Stomach (tissue), 9 donors: ENCODE data around the gene PRKG1. TPM values are rescaled to one million over a fixed set of nuclear protein-coding genes. Genes with fewer than 3 reads are reported as not detected.

Source experiments
- DNase-seq, 2 donors: peaks; one replicate each; pipeline versions ENCODE4 v3.0.0 to v3.0.0-alpha.2; 2013 to 2019
- H3K27ac ChIP-seq, 5 donors: fragments of 200-600 bp in 4 of 5; sonication (generic) in 4 of 5; one replicate each; pipeline ENCODE4 v1.5.1; 2013 to 2019; ENCODE audit warnings: mild to moderate bottlenecking in 1 of 5, moderate library complexity in 1 of 5
- H3K27me3 ChIP-seq, 3 donors: fragments of 200-600 bp; sonication (generic); one replicate each; pipeline ENCODE4 v1.5.1; 2017 to 2019; ENCODE audit warnings: mixed run types in 1 of 3
- H3K36me3 ChIP-seq, 4 donors: fragments of 200-600 bp; sonication (generic); 1 replicate in 3 of 4; 2 replicates in 1 of 4; pipeline ENCODE4 v1.5.1; 2016 to 2019
- H3K4me1 ChIP-seq, 4 donors: fragments of 200-600 bp; sonication (generic); one replicate each; pipeline ENCODE4 v1.5.1; 2016 to 2019
- H3K4me3 ChIP-seq, 4 donors: fragments of 200-600 bp; sonication (generic) in 3 of 4; one replicate each; pipeline ENCODE4 v1.5.1; 2016 to 2019; ENCODE audit warnings: mild to moderate bottlenecking in 1 of 4
- H3K9me3 ChIP-seq, 4 donors: fragments of 200-600 bp; sonication (generic); one replicate each; pipeline ENCODE4 v1.5.1; 2016 to 2019
- CTCF ChIP-seq, 7 experiments: fragments of 450-650 bp in 4 of 7; fragments of 200-600 bp in 3 of 7; sonication (generic) in 3 of 7; IDR thresholded peaks; one replicate each; pipeline ENCODE4 v1.5.1; 2016 to 2019; ENCODE audit warnings: antibody characterized with exemption in 7 of 7, control low read depth in 2 of 7, mild to moderate bottlenecking in 1 of 7
- EP300 ChIP-seq: sonication (generic); formaldehyde crosslinking; IDR thresholded peaks from one replicate; pipeline ENCODE4 v1.6.1; 2017; ENCODE audit warnings: antibody characterized with exemption
- POLR2A ChIP-seq, 4 donors: fragments of 450-650 bp; IDR thresholded peaks; one replicate each; pipeline ENCODE4 v1.6.1; 2016; ENCODE audit warnings: antibody characterized with exemption in 4 of 4, control low read depth in 2 of 4, mild to moderate bottlenecking in 1 of 4, moderate library complexity in 1 of 4
- POLR2AphosphoS5 ChIP-seq, 3 donors: sonication (generic); formaldehyde crosslinking; IDR thresholded peaks; one replicate each; pipeline ENCODE4 v1.6.1; 2016; ENCODE audit warnings: antibody characterized with exemption in 3 of 3
- WGBS, 5 donors: extraction: QIAGEN DNeasy Blood & Tissue Kit in 3 of 5; methylation state at CpG; one replicate each; pipeline versions ENCODE4 v1.1.5 to v1.1.7; 2013 to 2018; 5-methylcytosine and 5-hydroxymethylcytosine counted together
- intact Hi-C: fragments of 100-400 bp; cut with DNase I; formaldehyde crosslinking; loops from one replicate; pipeline ENCODE4 v1.15.1; 2023; ENCODE audit warnings: low total_unique reads
- polyA plus RNA-seq, 3 donors: library from polyadenylated mRNA; stranded (reverse); fragments of 200-250 nt; gene quantifications; one replicate each; pipeline ENCODE4 v1.2.3, GENCODE V29; 2013
- total RNA-seq, 5 donors: library from RNA; depleted of rRNA; stranded (reverse); fragments of >200 nt; gene quantifications; one replicate each; pipeline versions ENCODE4 v1.1.0 to v1.2.3, GENCODE V29; 2014 to 2016
- donor health status: healthy with polysubstance abuse.
- donor health status: Bipolar disorder and iron deficiency.
- donor health status: healthy.

The PRKG1 gene
- total and polyA plus RNA-seq, 8 donors: 1.5 to 89.2 (median 14.3) TPM

GRCh38 chr10:51311228-51311627, 236.9 kb downstream of the PRKG1 start:
- DNase-seq: no peak
- no peak for TF ChIP-seq EP300
- no peak for TF ChIP-seq POLR2A (IDR thresholded peaks at IDR 0.05)
- no peak for TF ChIP-seq POLR2AphosphoS5 (IDR thresholded peaks at IDR 0.05)
- no peak for TF ChIP-seq CTCF (IDR thresholded peaks at IDR 0.05)
- intact Hi-C loops: no loop called here
- H3K9me3 ChIP-seq: no peaks in the 10 kb centered on the region
- H3K4me3 ChIP-seq: no peak overlapping the region
- no peaks in the 10 kb centered on the region for H3K27me3 ChIP-seq
- 78 to 90% (median 85%) methylated on average over 2 of the region's 2 CpGs for WGBS, 5 donors
- no peaks in the 10 kb centered on the region for H3K36me3 ChIP-seq
- no peak overlapping the region for H3K27ac ChIP-seq
- peaks cover 0 to 14% (median 5%) of the 10 kb centered on the region in 4 donors for H3K4me1 ChIP-seq

GRCh38 chr10:51312817-51313216, 238.5 kb downstream of the PRKG1 start:
- Histone ChIP-seq H3K4me1 (peaks cover 0 to 14% (median 5%) of the 10 kb centered on the region in 4 donors), H3K9me3 (no peaks in the 10 kb centered on the region), H3K4me3 (no peak overlapping the region), H3K36me3 (no peaks in the 10 kb centered on the region), H3K27me3 (no peaks in the 10 kb centered on the region), H3K27ac (no peak overlapping the region)
- TF ChIP-seq CTCF (IDR thresholded peaks at IDR 0.05) (no peak), EP300 (no peak), POLR2AphosphoS5 (IDR thresholded peaks at IDR 0.05) (no peak), POLR2A (IDR thresholded peaks at IDR 0.05) (no peak)
- intact Hi-C loops: no loop called here
- 28 to 58% (median 49%) methylated on average over 2 of the region's 2 CpGs for WGBS, 5 donors
- DNase-seq: no peak

GRCh38 chr10:51313251-51313650, 239.0 kb downstream of the PRKG1 start:
- Histone ChIP-seq H3K27ac (no peak overlapping the region), H3K27me3 (no peaks in the 10 kb centered on the region), H3K36me3 (no peaks in the 10 kb centered on the region), H3K4me1 (peaks cover 0 to 14% (median 5%) of the 10 kb centered on the region in 4 donors), H3K9me3 (no peaks in the 10 kb centered on the region), H3K4me3 (no peak overlapping the region)
- intact Hi-C loops: no loop called here
- no peak for TF ChIP-seq POLR2A (IDR thresholded peaks at IDR 0.05)
- no peak for TF ChIP-seq POLR2AphosphoS5 (IDR thresholded peaks at IDR 0.05)
- no peak for TF ChIP-seq CTCF (IDR thresholded peaks at IDR 0.05)
- TF ChIP-seq EP300: no peak
- WGBS, 5 donors: 45 to 63% (median 50%) methylated on average over 2 of the region's 2 CpGs
- DNase-seq: peak in 1 of 2 donors; percentile 33

- WGBS, 5 donors: 68 to 77% (median 75%) methylated on average over 3 of the region's 3 CpGs
- peaks cover 0 to 14% (median 5%) of the 10 kb centered on the region in 4 donors for H3K4me1 ChIP-seq
- no peaks in the 10 kb centered on the region for H3K36me3 ChIP-seq
- H3K27ac ChIP-seq: no peak overlapping the region
- no peaks in the 10 kb centered on the region for H3K9me3 ChIP-seq
- intact Hi-C loops: no loop called here
- no peak for DNase-seq
- H3K4me3 ChIP-seq: no peak overlapping the region
- TF ChIP-seq EP300 (no peak), POLR2A (IDR thresholded peaks at IDR 0.05) (no peak), POLR2AphosphoS5 (IDR thresholded peaks at IDR 0.05) (no peak), CTCF (IDR thresholded peaks at IDR 0.05) (no peak)
- no peaks in the 10 kb centered on the region for H3K27me3 ChIP-seq
Measured at GRCh38 chr10:51313773-51314478, 239.6 kb downstream of the PRKG1 start.
